Measurements from ENCODE around the gene IFITM10.

Gene IFITM10

GRCh38 chr11:1702506-1702905 is 47.9 kb downstream of the IFITM10 start:
- H3K4me3 ChIP-seq (ENCODE audit: low read length): no peak overlapping the region
- DNase-seq (ENCODE audit: low read depth): no peak
- TF ChIP-seq CTCF (conservative IDR thresholded peaks at IDR 0.05; ENCODE audit: low read depth, low read length): no peak

- H3K4me3 ChIP-seq (ENCODE audit: low read length): no peak overlapping the region
- no peak for DNase-seq (ENCODE audit: low read depth)
- no peak for TF ChIP-seq CTCF (conservative IDR thresholded peaks at IDR 0.05; ENCODE audit: low read depth, low read length)
Measured at GRCh38 chr11:1701091-1701807, 49.1 kb downstream of the IFITM10 start.

DNA sequence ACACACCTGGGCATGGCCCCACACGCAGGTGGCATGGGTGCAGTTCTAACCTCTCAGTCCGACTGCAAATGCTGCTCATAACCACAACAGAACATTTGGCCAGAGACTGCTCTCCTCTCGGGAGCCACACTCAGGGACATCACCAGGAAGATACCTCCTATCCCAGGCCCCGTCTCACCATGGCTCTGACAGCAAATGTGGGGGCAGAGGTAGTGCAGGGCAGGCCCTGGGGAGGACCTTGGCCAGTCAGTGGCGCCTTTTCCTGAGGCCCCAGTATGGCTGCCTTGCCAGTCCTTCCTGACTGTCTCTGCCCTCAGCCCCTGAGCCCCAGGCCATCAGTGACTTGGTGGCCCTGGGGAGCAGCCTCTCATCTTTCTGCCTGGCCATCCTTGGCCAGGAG is 50.6 kb downstream of the IFITM10 start:
- H3K4me3 ChIP-seq (ENCODE audit: low read length): no peak overlapping the region
- no peak for TF ChIP-seq CTCF (conservative IDR thresholded peaks at IDR 0.05; ENCODE audit: low read depth, low read length)
- no peak for DNase-seq (ENCODE audit: low read depth)

- DNase-seq (ENCODE audit: low read depth): no peak
- no peak within 1 kb of the TSS for H3K4me3 ChIP-seq (ENCODE audit: low read length)
- no peak for TF ChIP-seq CTCF (conservative IDR thresholded peaks at IDR 0.05; ENCODE audit: low read depth, low read length)
Measured at GRCh38 chr11:1696608-1697570, 53.5 kb downstream of the IFITM10 start, which contains the start of gene KRTAP5-6. Gene KRTAP5-6 (plus strand): TSS chr11:1697195. CDS start chr11:1697246, 51 bp downstream.

- H3K4me3 ChIP-seq (ENCODE audit: low read length): no peak overlapping the region
- no peak for DNase-seq (ENCODE audit: low read depth)
- TF ChIP-seq CTCF (conservative IDR thresholded peaks at IDR 0.05; ENCODE audit: low read depth, low read length): no peak
Measured at GRCh38 chr11:1695548-1696108, 54.8 kb downstream of the IFITM10 start.

DNA sequence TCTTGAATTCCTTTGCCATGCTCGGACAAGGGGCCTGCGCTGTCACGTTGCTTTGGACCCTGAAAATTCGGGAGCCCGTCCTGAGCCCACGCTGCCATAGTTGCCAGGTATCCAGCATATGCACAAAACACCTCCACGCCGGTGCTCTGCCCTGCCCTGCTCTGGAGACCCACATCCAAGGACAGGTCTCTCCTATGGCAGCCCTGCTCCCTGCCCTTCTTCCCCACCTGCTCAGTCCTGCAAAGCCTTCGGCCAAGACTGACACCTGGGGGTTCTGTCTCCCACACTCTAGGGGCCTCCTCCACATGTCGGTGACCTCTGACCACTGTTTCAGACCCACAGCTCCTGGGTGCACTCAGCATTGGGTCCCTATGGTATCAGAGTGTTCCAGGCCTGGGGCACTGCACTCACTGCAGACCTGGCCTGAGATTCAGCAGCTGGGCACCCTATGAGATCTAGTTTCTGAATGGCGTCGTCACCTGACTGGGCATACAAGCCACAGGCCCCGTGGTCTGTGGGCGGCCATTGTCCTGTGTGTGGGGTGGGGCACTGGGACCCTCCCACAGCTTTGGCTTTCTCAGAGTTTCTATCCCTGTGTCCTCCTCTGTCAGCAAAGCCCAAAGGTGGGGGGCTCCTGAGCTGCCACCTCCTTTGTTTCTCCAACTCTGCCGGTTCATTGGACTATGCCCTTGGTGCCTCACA is 55.4 kb downstream of the IFITM10 start:
- TF ChIP-seq CTCF (conservative IDR thresholded peaks at IDR 0.05; ENCODE audit: low read depth, low read length): no peak
- no peak for DNase-seq (ENCODE audit: low read depth)
- no peak overlapping the region for H3K4me3 ChIP-seq (ENCODE audit: low read length)

Data from retinal pigment epithelial cell (primary cell).